CD14-positive monocyte (primary cell): Measurements from ENCODE around the gene IGF2. TPM values are rescaled to one million over a fixed set of nuclear protein-coding genes. Genes with fewer than 3 reads are reported as not detected.

Experiments used
- DNase-seq, 3 donors: peaks; one replicate each; pipeline ENCODE4 v3.0.0-alpha.2; 2011 to 2022
- H2AFZ ChIP-seq: 2 replicates; pipeline ENCODE4 v1.6.0; 2012; ENCODE audit warnings: mild to moderate bottlenecking, low read depth, low read length, inconsistent platforms; ENCODE audit not compliant: insufficient read depth, poor library complexity, severe bottlenecking
- H3K27ac ChIP-seq, 2 donors: 1 replicate in 1 of 2; 2 replicates in 1 of 2; pipeline ENCODE4 v1.5.1; 2012 to 2013; ENCODE audit warnings: low read length in 2 of 2, control low read depth in 1 of 2, inconsistent platforms in 1 of 2, low read depth in 1 of 2, mild to moderate bottlenecking in 1 of 2
- H3K27me3 ChIP-seq, 2 donors: one replicate each; pipeline versions ENCODE4 v1.6.0 to v1.6.1; 2011 to 2013; ENCODE audit warnings: low read length in 2 of 2; ENCODE audit not compliant: control insufficient read depth in 2 of 2, insufficient read depth in 2 of 2
- H3K36me3 ChIP-seq, 2 donors: replicated peaks in 1 of 2; 1 replicate in 1 of 2; 2 replicates in 1 of 2; pipeline versions ENCODE4 v1.5.1 to v1.6.1; 2012 to 2013; ENCODE audit warnings: low read length in 2 of 2, control low read depth in 1 of 2, inconsistent platforms in 1 of 2, mild to moderate bottlenecking in 1 of 2; ENCODE audit not compliant: insufficient read depth in 2 of 2, control insufficient read depth in 1 of 2
- H3K4me1 ChIP-seq, 2 donors: 1 replicate in 1 of 2; 2 replicates in 1 of 2; pipeline versions ENCODE4 v1.5.1 to v1.6.1; 2012 to 2013; ENCODE audit warnings: low read length in 2 of 2, control low read depth in 1 of 2, inconsistent platforms in 1 of 2, mild to moderate bottlenecking in 1 of 2, moderate library complexity in 1 of 2; ENCODE audit not compliant: insufficient read depth in 2 of 2, control insufficient read depth in 1 of 2
- H3K4me2 ChIP-seq: replicated peaks from 2 replicates; pipeline ENCODE3; 2012; ENCODE audit warnings: low read length, moderate library complexity, mild to moderate bottlenecking; ENCODE audit not compliant: poor library complexity, severe bottlenecking; ENCODE audit errors: extremely low read depth
- H3K4me3 ChIP-seq, 3 experiments: fragments of 200-600 bp in 1 of 3; sonication (generic) in 1 of 3; replicated peaks in 1 of 3; 1 replicate in 2 of 3; 2 replicates in 1 of 3; pipeline ENCODE4 v1.5.1; 2011 to 2013; ENCODE audit warnings: low read length in 3 of 3, mild to moderate bottlenecking in 3 of 3, control low read depth in 2 of 3, low read depth in 2 of 3, inconsistent platforms in 1 of 3, moderate library complexity in 1 of 3
- H3K79me2 ChIP-seq: 2 replicates; pipeline ENCODE4 v1.6.0; 2012; ENCODE audit warnings: mild to moderate bottlenecking, control low read depth, inconsistent platforms, low read length, moderate library complexity; ENCODE audit not compliant: insufficient read depth
- H3K9ac ChIP-seq: 2 replicates; pipeline ENCODE4 v1.6.0; 2017; ENCODE audit warnings: low read length, mild to moderate bottlenecking; ENCODE audit not compliant: insufficient read depth, poor library complexity, severe bottlenecking
- H3K9me3 ChIP-seq, 2 donors: replicated peaks in 1 of 2; 1 replicate in 1 of 2; 2 replicates in 1 of 2; pipeline versions ENCODE4 v1.5.1 to v1.6.1; 2012 to 2013; ENCODE audit warnings: low read length in 2 of 2, control low read depth in 1 of 2; ENCODE audit not compliant: control insufficient read depth in 1 of 2, insufficient read depth in 1 of 2
- H4K20me1 ChIP-seq: 2 replicates; pipeline ENCODE4 v1.6.0; 2012; ENCODE audit warnings: mild to moderate bottlenecking, low read length, control low read depth, moderate library complexity; ENCODE audit not compliant: insufficient read depth
- H3K27ac Mint-ChIP-seq, 7 donors: one replicate each; pipeline ENCODE4 v1.8.0; 2020; ENCODE audit warnings: mild to moderate bottlenecking in 7 of 7, mixed read lengths in 7 of 7, moderate library complexity in 6 of 7, inconsistent platforms in 2 of 7
- H3K27me3 Mint-ChIP-seq, 3 donors: one replicate each; pipeline ENCODE4 v1.8.0; 2021 to 2022; ENCODE audit warnings: low read depth in 3 of 3, mild to moderate bottlenecking in 3 of 3, mixed read lengths in 3 of 3, moderate library complexity in 3 of 3, inconsistent platforms in 1 of 3
- H3K36me3 Mint-ChIP-seq, 2 donors: one replicate each; pipeline ENCODE4 v1.8.0; 2020; ENCODE audit warnings: mixed read lengths in 2 of 2, inconsistent platforms in 1 of 2, mild to moderate bottlenecking in 1 of 2
- H3K4me1 Mint-ChIP-seq: one replicate; pipeline ENCODE4 v1.8.0; 2020; ENCODE audit warnings: mild to moderate bottlenecking, mixed read lengths
- H3K4me3 Mint-ChIP-seq, 2 donors: one replicate each; pipeline ENCODE4 v1.8.0; 2020; ENCODE audit warnings: mild to moderate bottlenecking in 2 of 2, mixed read lengths in 2 of 2, moderate library complexity in 1 of 2
- H3K9me3 Mint-ChIP-seq, 7 donors: one replicate each; pipeline ENCODE4 v1.8.0; 2020 to 2022; ENCODE audit warnings: mixed read lengths in 7 of 7, mild to moderate bottlenecking in 6 of 7, moderate library complexity in 6 of 7, inconsistent platforms in 2 of 7
- CTCF ChIP-seq: fragments of 200-600 bp; IDR thresholded peaks from one replicate; pipeline ENCODE4 v1.8.0; 2022; ENCODE audit warnings: antibody characterized with exemption, mild to moderate bottlenecking
- WGBS: methylation state at CpG from one replicate; pipeline ENCODE4 v1.1.5; 2013; ENCODE audit warnings: missing lambda C conversion rate; ENCODE audit not compliant: insufficient coverage; 5-methylcytosine and 5-hydroxymethylcytosine counted together
- intact Hi-C, 2 donors: fragments of 100-400 bp; cut with micrococcal nuclease; formaldehyde crosslinking; loops; one replicate each; pipeline versions ENCODE4 v1.15.0 to v1.15.1; 2023
- polyA plus RNA-seq, 3 donors: library from polyadenylated mRNA; depleted of rRNA in 1 of 3; unstranded in 2 of 3; stranded (reverse) in 1 of 3; fragments of 300-500 nt in 2 of 3; fragments of >200 nt in 1 of 3; fragmentation: Illumina TruSeq in 2 of 3; gene quantifications; 1 replicate in 2 of 3; 2 replicates in 1 of 3; pipeline ENCODE4 v1.2.3, GENCODE V29; 2012 to 2021

IGF2 gene
- polyA plus RNA-seq, 3 donors = not detected

DNA sequence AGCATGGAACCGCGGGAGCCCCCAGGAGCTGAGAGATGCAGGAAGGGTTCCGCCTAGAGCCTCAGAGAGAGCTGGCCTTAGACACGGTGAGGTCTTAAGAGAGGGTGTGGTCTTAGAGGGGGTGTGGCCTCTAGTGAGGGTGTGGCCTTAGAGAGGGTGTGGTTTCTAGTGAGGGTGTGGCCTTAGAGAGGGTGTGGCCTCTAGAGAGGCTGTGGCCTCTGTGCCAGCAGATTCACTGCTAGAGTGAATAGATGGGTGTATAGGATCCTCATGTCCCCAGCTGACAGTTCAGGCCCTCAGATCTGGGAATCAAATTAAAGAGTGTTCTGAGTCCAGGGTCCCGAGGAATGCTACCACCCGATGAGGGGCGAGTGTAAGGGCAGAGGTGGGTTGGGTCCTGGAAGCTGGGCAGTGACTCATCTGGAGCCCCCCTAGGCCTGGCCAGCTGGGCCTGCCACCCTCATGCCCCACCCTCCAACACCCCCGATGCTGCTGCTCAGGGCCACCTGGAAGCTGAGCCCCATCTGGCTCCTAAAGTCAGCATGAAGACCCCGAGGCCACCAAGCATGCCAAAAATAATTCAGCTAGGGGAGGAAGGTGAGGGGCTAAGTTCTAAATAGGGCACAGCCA, 49.5 kb downstream of the IGF2 start:
- H3K36me3 ChIP-seq = no peaks in the 10 kb centered on the region
- peaks cover 3 to 10% (median 6%) of the 10 kb centered on the region in 7 donors for H3K9me3 Mint-ChIP-seq
- peaks cover 2% of the 10 kb centered on the region for H3K4me1 Mint-ChIP-seq
- TF ChIP-seq CTCF = no peak
- DNase-seq = peak in 1 of 3 donors; percentile 13
- no peaks in the 10 kb centered on the region for H3K27me3 ChIP-seq
- H3K4me1 ChIP-seq = no peaks in the 10 kb centered on the region
- H3K9me3 ChIP-seq = peaks cover 0 to 6% of the 10 kb centered on the region in 2 donors
- H2AFZ ChIP-seq = no peak overlapping the region
- H3K79me2 ChIP-seq = no peaks in the 10 kb centered on the region
- H3K4me3 Mint-ChIP-seq = no peak overlapping the region
- no peak overlapping the region for H3K4me2 ChIP-seq
- no peak overlapping the region for H3K9ac ChIP-seq
- H3K27ac ChIP-seq = no peak overlapping the region
- no peaks in the 10 kb centered on the region for H3K36me3 Mint-ChIP-seq
- H3K27me3 Mint-ChIP-seq = peaks cover 11 to 22% (median 17%) of the 10 kb centered on the region in 3 donors
- no peak overlapping the region for H3K4me3 ChIP-seq
- H3K27ac Mint-ChIP-seq = no peak overlapping the region
- 76% methylated on average over 6 of the region's 9 CpGs for WGBS
- no peaks in the 10 kb centered on the region for H4K20me1 ChIP-seq
- intact Hi-C loops = no loop called here

DNA sequence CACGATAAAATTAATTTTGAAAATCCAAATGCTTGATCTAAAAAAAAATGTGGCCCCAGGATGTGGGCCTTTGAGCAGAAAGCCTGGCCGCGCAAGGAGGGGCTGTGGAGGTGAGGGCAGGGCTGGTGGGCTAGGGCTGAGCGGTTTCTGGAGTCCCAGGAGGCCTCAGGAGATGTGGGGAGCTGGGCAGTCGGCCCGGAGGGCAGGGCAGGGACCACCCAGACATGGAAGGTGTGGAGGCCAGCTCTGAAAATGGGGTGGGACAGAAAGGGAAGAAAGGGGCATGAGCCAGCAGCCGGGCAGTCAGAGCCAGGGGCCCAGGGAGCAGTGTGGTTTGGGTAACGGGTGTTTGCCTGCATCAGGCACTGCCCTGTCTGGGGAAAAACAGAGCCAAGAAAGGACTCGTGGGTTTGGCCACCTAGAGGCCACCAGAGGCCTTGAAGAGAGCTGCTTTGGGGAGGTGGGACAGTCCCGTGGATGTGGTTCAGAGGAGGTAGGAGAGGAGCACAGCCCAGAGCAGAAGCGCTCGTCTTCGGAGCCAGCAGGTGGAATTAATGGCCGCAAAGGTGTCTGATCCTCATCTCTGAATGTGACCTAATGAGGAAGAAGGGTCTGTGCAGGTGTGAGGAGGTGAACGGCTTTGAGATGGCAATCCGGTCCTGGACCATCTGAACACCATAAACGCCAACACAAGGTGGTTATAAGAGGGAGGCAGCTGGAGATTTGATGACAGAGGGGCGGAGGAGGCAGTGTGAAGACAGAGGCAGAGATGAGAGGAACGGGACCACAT, 50.2 kb downstream of the IGF2 start:
- H3K27ac ChIP-seq = no peak overlapping the region
- H3K27me3 ChIP-seq = no peaks in the 10 kb centered on the region
- 78% methylated on average over 19 of the region's 19 CpGs for WGBS
- no peaks in the 10 kb centered on the region for H3K36me3 ChIP-seq
- H2AFZ ChIP-seq = no peak overlapping the region
- Mint-ChIP-seq H3K9me3 (peaks cover 7 to 14% (median 12%) of the 10 kb centered on the region in 7 donors), H3K27ac (no peak overlapping the region), H3K36me3 (no peaks in the 10 kb centered on the region), H3K4me3 (no peak overlapping the region), H3K27me3 (peaks cover 9 to 22% (median 17%) of the 10 kb centered on the region in 3 donors), H3K4me1 (peaks cover 2% of the 10 kb centered on the region)
- H3K4me1 ChIP-seq = no peaks in the 10 kb centered on the region
- no peak overlapping the region for H3K9ac ChIP-seq
- TF ChIP-seq CTCF = no peak
- intact Hi-C loops = no loop called here
- H3K4me2 ChIP-seq = no peak overlapping the region
- no peaks in the 10 kb centered on the region for H3K79me2 ChIP-seq
- H3K4me3 ChIP-seq = no peak overlapping the region
- peaks cover 0 to 7% of the 10 kb centered on the region in 2 donors for H3K9me3 ChIP-seq
- H4K20me1 ChIP-seq = no peaks in the 10 kb centered on the region
- no peak for DNase-seq
